Keratinocyte (primary cell): ENCODE measurements around the gene KATNB1. TPM values are rescaled to one million over a fixed set of nuclear protein-coding genes. Genes with fewer than 3 reads are reported as not detected.
"Not testable (repeated sequence)": the region's sequence is repeated elsewhere in the genome, so short reads cannot be mapped to it uniquely, and the experiment has no call there.

ENCODE experiments used
- DNase-seq: peaks from one replicate; pipeline ENCODE4 v3.0.0-alpha.2; 2011; ENCODE audit warnings: low read depth, missing footprints, low spot score
- FAIRE-seq: peaks from 2 replicates; lab custom pipeline; 2011; peaks lifted over from hg19 to GRCh38; lab: Jason Lieb, UNC
- H2AFZ ChIP-seq: 2 replicates; pipeline ENCODE4 v1.6.0; 2012; ENCODE audit warnings: low read length, control low read depth, inconsistent platforms; ENCODE audit not compliant: control insufficient read depth
- H3K27ac ChIP-seq: 2 replicates; pipeline ENCODE4 v1.5.1; 2011; ENCODE audit warnings: low read length; ENCODE audit not compliant: control insufficient read depth, insufficient read depth
- H3K27me3 ChIP-seq: 3 replicates; pipeline ENCODE4 v1.6.0; 2011; ENCODE audit warnings: low read length; ENCODE audit not compliant: control insufficient read depth, insufficient read depth; ENCODE audit errors: extremely low read depth
- H3K36me3 ChIP-seq, 2 experiments: 2 replicates in 1 of 2; 3 replicates in 1 of 2; pipeline ENCODE4 v1.5.1; 2011; ENCODE audit warnings: low read length in 2 of 2, mild to moderate bottlenecking in 1 of 2; ENCODE audit not compliant: control insufficient read depth in 2 of 2, insufficient read depth in 2 of 2; ENCODE audit errors: extremely low read depth in 1 of 2
- H3K4me1 ChIP-seq: 3 replicates; pipeline ENCODE4 v1.5.1; 2011; ENCODE audit warnings: low read length; ENCODE audit not compliant: control insufficient read depth, insufficient read depth; ENCODE audit errors: extremely low read depth
- H3K4me2 ChIP-seq: 3 replicates; pipeline ENCODE4 v1.6.0; 2011; ENCODE audit warnings: low read depth, low read length; ENCODE audit not compliant: control insufficient read depth, insufficient read depth; ENCODE audit errors: extremely low read depth
- H3K4me3 ChIP-seq, 3 experiments: fragments of 200-600 bp in 1 of 3; sonication (generic) in 1 of 3; 2 replicates in 2 of 3; 3 replicates in 1 of 3; pipeline ENCODE4 v1.5.1; 2011 to 2016; ENCODE audit warnings: low read length in 3 of 3, mild to moderate bottlenecking in 3 of 3, control low read depth in 2 of 3, inconsistent platforms in 1 of 3, low read depth in 1 of 3, mixed read lengths in 1 of 3, mixed run types in 1 of 3, moderate library complexity in 1 of 3; ENCODE audit not compliant: control insufficient read depth in 2 of 3, insufficient read depth in 2 of 3; ENCODE audit errors: extremely low read depth in 1 of 3
- H3K79me2 ChIP-seq: 2 replicates; pipeline ENCODE4 v1.6.0; 2012; ENCODE audit warnings: low read length; ENCODE audit not compliant: control insufficient read depth, insufficient read depth
- H3K9ac ChIP-seq: 3 replicates; pipeline ENCODE4 v1.6.0; 2011; ENCODE audit warnings: low read length; ENCODE audit not compliant: control insufficient read depth, insufficient read depth; ENCODE audit errors: extremely low read depth
- H3K9me1 ChIP-seq: 3 replicates; pipeline ENCODE4 v1.6.0; 2011; ENCODE audit warnings: low read length; ENCODE audit not compliant: control insufficient read depth, insufficient read depth; ENCODE audit errors: extremely low read depth
- H3K9me3 ChIP-seq: 2 replicates; pipeline ENCODE4 v1.5.1; 2012; ENCODE audit warnings: low read depth, low read length; ENCODE audit not compliant: control insufficient read depth
- H4K20me1 ChIP-seq: 3 replicates; pipeline ENCODE4 v1.6.0; 2011; ENCODE audit warnings: low read length; ENCODE audit not compliant: control insufficient read depth, insufficient read depth; ENCODE audit errors: extremely low read depth
- EZH2 ChIP-seq: IDR thresholded peaks from one replicate; pipeline ENCODE4 v1.6.1; 2012; ENCODE audit warnings: inconsistent platforms, mild to moderate bottlenecking, low read length, moderate library complexity
- dilution Hi-C: fragments of 300-500 bp; cut with MboI; formaldehyde crosslinking; loops from one replicate; pipeline ENCODE4 v1.7.0; 2020; ENCODE audit warnings: low sequenced_read_pairs; ENCODE audit not compliant: extremely low pct_ligation_motif_present
- polyA plus RNA-seq, 5 experiments: library from polyadenylated mRNA; depleted of rRNA in 3 of 5; stranded (reverse) in 3 of 5; stranded (forward) in 1 of 5; unstranded in 1 of 5; fragments of >200 nt; gene quantifications; 1 replicate in 1 of 5; 2 replicates in 3 of 5; 3 replicates in 1 of 5; pipeline versions ENCODE4 v1.2.1 to v1.2.3, GENCODE V29; 2011 to 2012; ENCODE audit warnings: missing spikeins in 2 of 5, low read depth in 1 of 5, low replicate concordance in 1 of 5
- TF ChIP-seq, protein P1 (sequence below), 3 experiments: IDR thresholded peaks in 1 of 3; conservative IDR thresholded peaks in 1 of 3; optimal IDR thresholded peaks in 1 of 3; 2 replicates in 2 of 3; 3 replicates in 1 of 3; pipeline versions ENCODE3 to v1.5.1; 2011; ENCODE audit warnings: low read length in 3 of 3, mild to moderate bottlenecking in 3 of 3, moderate library complexity in 2 of 3, control low read depth in 1 of 3, inconsistent platforms in 1 of 3; ENCODE audit not compliant: insufficient read depth in 2 of 3; ENCODE audit errors: extremely low read depth in 1 of 3

Gene KATNB1
- polyA plus RNA-seq, 1 donor (not counting 4 experiments of a cell fraction or from before 2014, with no cell fraction given): 18.9 TPM

DNA sequence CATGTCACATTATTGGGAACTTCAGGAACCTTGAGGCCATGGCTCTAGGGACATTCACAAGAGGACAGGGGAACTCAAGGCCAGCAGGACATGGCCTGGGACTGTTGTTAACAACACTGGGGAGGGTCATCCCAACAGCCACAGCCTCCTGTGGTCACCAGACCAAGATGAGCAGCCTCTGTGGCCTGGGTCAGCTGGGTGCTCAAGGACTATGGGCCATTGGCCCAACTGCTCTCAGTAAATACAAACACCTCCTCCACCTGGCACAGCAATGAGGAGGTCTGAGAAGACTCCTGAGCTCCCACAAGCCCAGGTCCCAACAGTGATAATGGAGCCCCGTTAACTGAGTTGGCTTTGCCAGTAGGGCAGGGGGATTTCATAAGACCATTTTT, 45.8 kb downstream of the KATNB1 start:
- Histone ChIP-seq H4K20me1 (no peaks in the 10 kb centered on the region), H3K9me3 (no peaks in the 10 kb centered on the region), H3K4me3 (no peak overlapping the region), H2AFZ (no peak overlapping the region), H3K4me1 (no peaks in the 10 kb centered on the region), H3K27me3 (no peaks in the 10 kb centered on the region), H3K79me2 (peaks cover 10% of the 10 kb centered on the region), H3K9ac (no peak overlapping the region), H3K27ac (no peak overlapping the region), H3K4me2 (no peak overlapping the region), H3K36me3 (peaks cover 16 to 36% of the 10 kb centered on the region in 2 experiments), H3K9me1 (no peaks in the 10 kb centered on the region)
- dilution Hi-C loops: no loop called here
- no peak for DNase-seq
- TF ChIP-seq, protein P1, sequence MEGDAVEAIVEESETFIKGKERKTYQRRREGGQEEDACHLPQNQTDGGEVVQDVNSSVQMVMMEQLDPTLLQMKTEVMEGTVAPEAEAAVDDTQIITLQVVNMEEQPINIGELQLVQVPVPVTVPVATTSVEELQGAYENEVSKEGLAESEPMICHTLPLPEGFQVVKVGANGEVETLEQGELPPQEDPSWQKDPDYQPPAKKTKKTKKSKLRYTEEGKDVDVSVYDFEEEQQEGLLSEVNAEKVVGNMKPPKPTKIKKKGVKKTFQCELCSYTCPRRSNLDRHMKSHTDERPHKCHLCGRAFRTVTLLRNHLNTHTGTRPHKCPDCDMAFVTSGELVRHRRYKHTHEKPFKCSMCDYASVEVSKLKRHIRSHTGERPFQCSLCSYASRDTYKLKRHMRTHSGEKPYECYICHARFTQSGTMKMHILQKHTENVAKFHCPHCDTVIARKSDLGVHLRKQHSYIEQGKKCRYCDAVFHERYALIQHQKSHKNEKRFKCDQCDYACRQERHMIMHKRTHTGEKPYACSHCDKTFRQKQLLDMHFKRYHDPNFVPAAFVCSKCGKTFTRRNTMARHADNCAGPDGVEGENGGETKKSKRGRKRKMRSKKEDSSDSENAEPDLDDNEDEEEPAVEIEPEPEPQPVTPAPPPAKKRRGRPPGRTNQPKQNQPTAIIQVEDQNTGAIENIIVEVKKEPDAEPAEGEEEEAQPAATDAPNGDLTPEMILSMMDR (optimal IDR thresholded peaks at IDR 0.05 in 1 of 3, IDR thresholded peaks at IDR 0.05 in 1 of 3, conservative IDR thresholded peaks at IDR 0.05 in 1 of 3; ENCODE audit: extremely low read depth in 1 of 3, insufficient read depth in 2 of 3, low read length in 3 of 3): no peak
- TF ChIP-seq EZH2: no peak
- no peak for FAIRE-seq

- DNase-seq (no peak), FAIRE-seq (no peak)
- Histone ChIP-seq H3K4me2 (no peak overlapping the region), H3K4me3 (no peak overlapping the region), H3K79me2 (peaks cover 10% of the 10 kb centered on the region), H3K9ac (no peak overlapping the region), H3K4me1 (no peaks in the 10 kb centered on the region), H3K27me3 (no peaks in the 10 kb centered on the region), H4K20me1 (no peaks in the 10 kb centered on the region), H3K9me3 (no peaks in the 10 kb centered on the region), H2AFZ (no peak overlapping the region), H3K36me3 (peaks cover 14 to 34% of the 10 kb centered on the region in 2 experiments), H3K9me1 (no peaks in the 10 kb centered on the region), H3K27ac (no peak overlapping the region)
- no peak for TF ChIP-seq EZH2
- TF ChIP-seq, protein P1 (optimal IDR thresholded peaks at IDR 0.05 in 1 of 3, IDR thresholded peaks at IDR 0.05 in 1 of 3, conservative IDR thresholded peaks at IDR 0.05 in 1 of 3; ENCODE audit: extremely low read depth in 1 of 3, insufficient read depth in 2 of 3, low read length in 3 of 3): no peak
- dilution Hi-C loops: no loop called here
Measured at GRCh38 chr16:57781741-57782606, 46.4 kb downstream of the KATNB1 start.

GRCh38 chr16:57782607-57783055, 47.1 kb downstream of the KATNB1 start:
- H3K9me3 ChIP-seq, DNase-seq, H3K9me1 ChIP-seq, H2AFZ ChIP-seq, H3K4me1 ChIP-seq, H3K27me3 ChIP-seq, H3K27ac ChIP-seq, dilution Hi-C loops, H4K20me1 ChIP-seq, FAIRE-seq, H3K9ac ChIP-seq, H3K4me2 ChIP-seq, H3K4me3 ChIP-seq: not testable (repeated sequence)
- peaks cover 18 to 35% of the 10 kb centered on the region in 2 experiments for H3K36me3 ChIP-seq
- peaks cover 10% of the 10 kb centered on the region for H3K79me2 ChIP-seq
